Neural cell (in vitro differentiated cells): ENCODE measurements around the gene STAP2. TPM values are rescaled to one million over a fixed set of nuclear protein-coding genes. Genes with fewer than 3 reads are reported as not detected.

Experiments used
- H2AFZ ChIP-seq: fragments of 200-600, 300-800 bp; sonication (generic), shearing (Covaris generic); 2 replicates; pipeline ENCODE4 v1.6.0; 2014; ENCODE audit warnings: low read depth, mild to moderate bottlenecking, antibody characterized with exemption, low read length, moderate library complexity
- H3F3A ChIP-seq: fragments of 200-600 bp; shearing (Covaris generic); 2 replicates; pipeline ENCODE4 v1.6.1; 2016; ENCODE audit warnings: mild to moderate bottlenecking, moderate library complexity, mixed read lengths, antibody characterized with exemption, low read length; ENCODE audit not compliant: insufficient read depth, poor library complexity, severe bottlenecking
- H3K27ac ChIP-seq: fragments of 200-600, 300-800 bp; sonication (generic), shearing (Covaris generic); 2 replicates; pipeline ENCODE4 v1.5.1; 2014; ENCODE audit warnings: mild to moderate bottlenecking, low read length, moderate library complexity
- H3K27me3 ChIP-seq: fragments of 300-800, 200-600 bp; sonication (generic), shearing (Covaris generic); 2 replicates; pipeline ENCODE4 v1.6.0; 2014; ENCODE audit warnings: mild to moderate bottlenecking, low read depth, low read length, moderate library complexity; ENCODE audit not compliant: insufficient read depth
- H3K36me3 ChIP-seq: fragments of 300-800, 200-600 bp; sonication (generic), shearing (Covaris generic); 2 replicates; pipeline ENCODE4 v1.5.1; 2014; ENCODE audit warnings: mild to moderate bottlenecking, antibody characterized with exemption, low read length, moderate library complexity; ENCODE audit not compliant: insufficient read depth
- H3K4me2 ChIP-seq: fragments of 300-800, 200-600 bp; sonication (generic), shearing (Covaris generic); 2 replicates; pipeline ENCODE4 v1.6.0; 2014; ENCODE audit warnings: mild to moderate bottlenecking, low read length
- H3K4me3 ChIP-seq: fragments of 300-800, 200-600 bp; sonication (generic), shearing (Covaris generic); 2 replicates; pipeline ENCODE4 v1.5.1; 2014; ENCODE audit warnings: mild to moderate bottlenecking, low read length, moderate library complexity
- H3K79me2 ChIP-seq: fragments of 200-600 bp; shearing (Covaris generic); replicated peaks from 2 replicates; pipeline ENCODE4 v1.6.0; 2014; ENCODE audit warnings: mild to moderate bottlenecking, low read length, moderate library complexity; ENCODE audit not compliant: insufficient read depth
- H3K9ac ChIP-seq: fragments of 300-800, 200-600 bp; sonication (generic), shearing (Covaris generic); 2 replicates; pipeline ENCODE4 v1.6.1; 2016; ENCODE audit warnings: mild to moderate bottlenecking, low read length, mixed read lengths
- H3K9me2 ChIP-seq: fragments of 200-600 bp; shearing (Covaris generic); 2 replicates; pipeline ENCODE4 v1.6.1; 2016; ENCODE audit warnings: mild to moderate bottlenecking, low read length, mixed read lengths; ENCODE audit not compliant: insufficient read depth
- H3K9me3 ChIP-seq: fragments of 200-600, 300-800 bp; sonication (generic), shearing (Covaris generic); 2 replicates; pipeline ENCODE4 v1.6.1; 2016; ENCODE audit warnings: mild to moderate bottlenecking, mixed run types, low read length, moderate library complexity, mixed read lengths
- H4K20me1 ChIP-seq: fragments of 200-600 bp; shearing (Covaris generic); 2 replicates; pipeline ENCODE4 v1.6.1; 2016; ENCODE audit warnings: mild to moderate bottlenecking, mixed run types; ENCODE audit not compliant: insufficient read depth
- CTCF ChIP-seq: fragments of 450-650 bp; IDR thresholded peaks from 2 replicates; pipeline ENCODE4 v1.5.1; 2014; ENCODE audit warnings: antibody characterized with exemption, mild to moderate bottlenecking, moderate library complexity; ENCODE audit not compliant: poor library complexity, severe bottlenecking
- EP300 ChIP-seq: fragments of 450-650 bp; conservative IDR thresholded peaks from 2 replicates; pipeline ENCODE4 v1.6.1; 2014; ENCODE audit warnings: antibody characterized with exemption, mild to moderate bottlenecking, moderate library complexity; ENCODE audit not compliant: poor library complexity, severe bottlenecking
- EZH2 ChIP-seq: fragments of 200-600, 300-800 bp; shearing (Covaris generic), sonication (generic); IDR thresholded peaks from 2 replicates; pipeline ENCODE4 v1.6.1; 2014; ENCODE audit warnings: antibody characterized with exemption, low read length, borderline replicate concordance, mild to moderate bottlenecking; ENCODE audit not compliant: insufficient read depth, poor library complexity, severe bottlenecking
- MXI1 ChIP-seq: fragments of 450-650 bp; conservative IDR thresholded peaks from 2 replicates; pipeline ENCODE4 v1.6.1; 2014; ENCODE audit warnings: antibody characterized with exemption, mild to moderate bottlenecking; ENCODE audit not compliant: poor library complexity, severe bottlenecking
- POLR2AphosphoS5 ChIP-seq: IDR thresholded peaks from 2 replicates; pipeline ENCODE4 v1.6.1; 2012
- RAD21 ChIP-seq: fragments of 450-650 bp; conservative IDR thresholded peaks from 2 replicates; pipeline ENCODE4 v1.6.1; 2014; ENCODE audit warnings: antibody characterized with exemption, mild to moderate bottlenecking, moderate library complexity
- SMC3 ChIP-seq: fragments of 450-650 bp; conservative IDR thresholded peaks from 2 replicates; pipeline ENCODE4 v1.6.1; 2014; ENCODE audit warnings: antibody characterized with exemption, mild to moderate bottlenecking, moderate library complexity; ENCODE audit not compliant: poor library complexity
- TAF1 ChIP-seq: IDR thresholded peaks from 2 replicates; pipeline ENCODE4 v1.6.1; 2012; ENCODE audit warnings: low read depth
- polyA plus RNA-seq: library from polyadenylated mRNA; depleted of rRNA; stranded (reverse); fragments of >200 nt; gene quantifications from 2 replicates; pipeline ENCODE4 v1.2.3, GENCODE V29; 2014
- TF ChIP-seq, protein P1 (sequence below): IDR thresholded peaks from 2 replicates; pipeline ENCODE4 v1.6.1; 2012; ENCODE audit warnings: borderline replicate concordance

STAP2 gene
- polyA plus RNA-seq, 1 donor from 2014 or later: 0.16 TPM

GRCh38 chr19:4376991-4377781 is 38.6 kb upstream of the STAP2 start:
- Histone ChIP-seq H3K27me3 (no peaks in the 10 kb centered on the region), H3K27ac (no peak overlapping the region), H2AFZ (no peak overlapping the region), H3K36me3 (no peaks in the 10 kb centered on the region), H3K4me2 (no peak overlapping the region), H3K79me2 (no peaks in the 10 kb centered on the region), H3K9ac (no peak overlapping the region), H3K9me3 (no peaks in the 10 kb centered on the region), H4K20me1 (no peaks in the 10 kb centered on the region), H3K4me3 (no peak overlapping the region), H3K9me2 (no peaks in the 10 kb centered on the region), H3F3A (no peaks in the 10 kb centered on the region)
- TF ChIP-seq TAF1: no peak
- TF ChIP-seq EZH2: no peak
- no peak for TF ChIP-seq EP300
- no peak for TF ChIP-seq CTCF
- no peak for TF ChIP-seq POLR2AphosphoS5
- no peak for TF ChIP-seq MXI1
- TF ChIP-seq RAD21: no peak
- TF ChIP-seq, protein P1, sequence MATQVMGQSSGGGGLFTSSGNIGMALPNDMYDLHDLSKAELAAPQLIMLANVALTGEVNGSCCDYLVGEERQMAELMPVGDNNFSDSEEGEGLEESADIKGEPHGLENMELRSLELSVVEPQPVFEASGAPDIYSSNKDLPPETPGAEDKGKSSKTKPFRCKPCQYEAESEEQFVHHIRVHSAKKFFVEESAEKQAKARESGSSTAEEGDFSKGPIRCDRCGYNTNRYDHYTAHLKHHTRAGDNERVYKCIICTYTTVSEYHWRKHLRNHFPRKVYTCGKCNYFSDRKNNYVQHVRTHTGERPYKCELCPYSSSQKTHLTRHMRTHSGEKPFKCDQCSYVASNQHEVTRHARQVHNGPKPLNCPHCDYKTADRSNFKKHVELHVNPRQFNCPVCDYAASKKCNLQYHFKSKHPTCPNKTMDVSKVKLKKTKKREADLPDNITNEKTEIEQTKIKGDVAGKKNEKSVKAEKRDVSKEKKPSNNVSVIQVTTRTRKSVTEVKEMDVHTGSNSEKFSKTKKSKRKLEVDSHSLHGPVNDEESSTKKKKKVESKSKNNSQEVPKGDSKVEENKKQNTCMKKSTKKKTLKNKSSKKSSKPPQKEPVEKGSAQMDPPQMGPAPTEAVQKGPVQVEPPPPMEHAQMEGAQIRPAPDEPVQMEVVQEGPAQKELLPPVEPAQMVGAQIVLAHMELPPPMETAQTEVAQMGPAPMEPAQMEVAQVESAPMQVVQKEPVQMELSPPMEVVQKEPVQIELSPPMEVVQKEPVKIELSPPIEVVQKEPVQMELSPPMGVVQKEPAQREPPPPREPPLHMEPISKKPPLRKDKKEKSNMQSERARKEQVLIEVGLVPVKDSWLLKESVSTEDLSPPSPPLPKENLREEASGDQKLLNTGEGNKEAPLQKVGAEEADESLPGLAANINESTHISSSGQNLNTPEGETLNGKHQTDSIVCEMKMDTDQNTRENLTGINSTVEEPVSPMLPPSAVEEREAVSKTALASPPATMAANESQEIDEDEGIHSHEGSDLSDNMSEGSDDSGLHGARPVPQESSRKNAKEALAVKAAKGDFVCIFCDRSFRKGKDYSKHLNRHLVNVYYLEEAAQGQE: no peak
- TF ChIP-seq SMC3: no peak

DNA sequence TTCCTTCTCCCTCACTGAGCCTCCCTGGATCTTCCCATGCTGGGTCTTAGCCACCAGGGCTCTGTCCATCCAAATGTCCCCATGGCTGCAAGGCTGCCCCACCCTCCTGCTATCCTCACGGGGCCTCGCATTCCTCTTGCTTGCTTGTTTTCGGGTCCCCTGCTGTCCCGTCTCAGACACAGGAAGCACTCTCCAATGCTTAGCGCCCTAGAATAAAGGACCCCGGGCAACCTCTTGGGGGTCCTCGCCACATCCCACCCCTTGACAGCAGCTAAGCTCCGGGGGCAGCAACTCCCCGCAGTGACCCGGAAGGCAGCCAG is 38.0 kb upstream of the STAP2 start:
- Histone ChIP-seq H3K9me3 (no peaks in the 10 kb centered on the region), H3K4me3 (no peak overlapping the region), H2AFZ (no peak overlapping the region), H3F3A (no peaks in the 10 kb centered on the region), H3K9ac (no peak overlapping the region), H3K27ac (peak overlapping the region; percentile 68), H3K9me2 (no peaks in the 10 kb centered on the region), H4K20me1 (no peaks in the 10 kb centered on the region), H3K36me3 (no peaks in the 10 kb centered on the region), H3K79me2 (no peaks in the 10 kb centered on the region), H3K4me2 (no peak overlapping the region), H3K27me3 (no peaks in the 10 kb centered on the region)
- no peak for TF ChIP-seq EZH2
- no peak for TF ChIP-seq SMC3
- TF ChIP-seq MXI1: no peak
